IPS-15b (cell line): ENCODE data around the gene BDKRB2.

Source experiments
- H3K27me3 ChIP-seq: one replicate; pipeline ENCODE4 v1.6.1; 2013; ENCODE audit warnings: low read length; ENCODE audit not compliant: control insufficient read depth, insufficient read depth
- H3K36me3 ChIP-seq: one replicate; pipeline ENCODE4 v1.6.1; 2013; ENCODE audit warnings: low read length; ENCODE audit not compliant: control insufficient read depth, insufficient read depth
- H3K4me1 ChIP-seq: one replicate; pipeline ENCODE4 v1.6.1; 2013; ENCODE audit warnings: mild to moderate bottlenecking, low read length; ENCODE audit not compliant: control insufficient read depth, insufficient read depth
- H3K4me3 ChIP-seq: one replicate; pipeline ENCODE4 v1.5.1; 2013; ENCODE audit warnings: low read depth, low read length
- H3K9ac ChIP-seq: one replicate; pipeline ENCODE4 v1.6.1; 2013; ENCODE audit warnings: low read depth, mild to moderate bottlenecking, low read length
- H3K9me3 ChIP-seq: one replicate; pipeline ENCODE4 v1.6.1; 2013; ENCODE audit warnings: mild to moderate bottlenecking, low read length; ENCODE audit not compliant: control insufficient read depth, insufficient read depth

The BDKRB2 gene

GRCh38 chr14:96285667-96286066, 81.0 kb downstream of the BDKRB2 start:
- Histone ChIP-seq H3K9ac (no peak overlapping the region), H3K27me3 (no peaks in the 10 kb centered on the region), H3K4me1 (no peaks in the 10 kb centered on the region), H3K4me3 (no peak overlapping the region), H3K36me3 (no peaks in the 10 kb centered on the region), H3K9me3 (no peaks in the 10 kb centered on the region)

DNA sequence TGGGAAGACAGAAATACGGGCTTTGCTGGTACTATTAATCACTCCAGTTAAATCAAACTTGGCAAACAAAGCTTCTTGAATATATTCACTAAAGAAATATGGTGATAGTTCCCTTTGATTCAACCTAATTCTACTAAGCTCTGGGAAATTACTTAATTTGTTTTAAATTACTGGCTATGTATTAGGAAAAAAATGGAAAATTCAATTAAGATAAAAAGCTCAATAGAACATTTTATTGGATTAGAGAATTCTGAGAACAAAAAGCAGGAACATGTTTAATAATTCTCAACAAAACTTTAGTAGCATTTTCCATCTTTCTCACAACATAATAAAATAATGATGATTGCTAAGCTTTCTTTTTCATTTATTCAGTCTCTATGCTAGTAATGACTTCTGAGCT, 81.6 kb downstream of the BDKRB2 start:
- no peaks in the 10 kb centered on the region for H3K27me3 ChIP-seq
- no peaks in the 10 kb centered on the region for H3K9me3 ChIP-seq
- H3K4me3 ChIP-seq: no peak overlapping the region
- no peak overlapping the region for H3K9ac ChIP-seq
- H3K36me3 ChIP-seq: no peaks in the 10 kb centered on the region
- H3K4me1 ChIP-seq: no peaks in the 10 kb centered on the region

DNA sequence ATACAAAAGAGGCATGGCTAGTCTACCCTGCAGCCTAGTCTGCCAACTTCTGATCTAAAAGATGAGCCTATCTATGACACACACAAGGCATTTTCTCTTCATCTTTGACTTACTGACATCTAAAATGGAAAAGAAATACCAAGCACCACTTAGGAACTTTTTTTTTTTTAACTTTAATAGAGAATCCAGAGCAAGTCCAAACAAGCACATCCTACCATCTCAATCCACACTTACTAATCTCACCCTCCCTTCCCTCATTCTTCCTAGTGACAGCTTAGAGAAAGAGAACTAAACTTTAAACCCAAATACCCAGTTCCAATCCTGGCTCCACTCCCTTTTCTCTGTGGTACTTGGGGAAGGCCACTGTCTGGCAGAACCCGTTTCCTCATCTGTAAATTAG, 83.2 kb downstream of the BDKRB2 start:
- H3K9ac ChIP-seq: no peak overlapping the region
- H3K4me1 ChIP-seq: no peaks in the 10 kb centered on the region
- H3K4me3 ChIP-seq: no peak overlapping the region
- H3K27me3 ChIP-seq: no peaks in the 10 kb centered on the region
- H3K9me3 ChIP-seq: no peaks in the 10 kb centered on the region
- no peaks in the 10 kb centered on the region for H3K36me3 ChIP-seq
